Measurements from ENCODE around the gene SH3PXD2A.

GRCh38 chr10:103648636-103649532 is 206.5 kb downstream of the SH3PXD2A start:
- TF ChIP-seq CTCF (conservative IDR thresholded peaks at IDR 0.05; ENCODE audit: low read depth, low read length) (no peak), EZH2 (IDR thresholded peaks at IDR 0.05; ENCODE audit: borderline replicate concordance, low read depth, low read length, poor library complexity, severe bottlenecking) (no peak)
